ENCODE data around the gene KIF17.

Gene KIF17

DNA sequence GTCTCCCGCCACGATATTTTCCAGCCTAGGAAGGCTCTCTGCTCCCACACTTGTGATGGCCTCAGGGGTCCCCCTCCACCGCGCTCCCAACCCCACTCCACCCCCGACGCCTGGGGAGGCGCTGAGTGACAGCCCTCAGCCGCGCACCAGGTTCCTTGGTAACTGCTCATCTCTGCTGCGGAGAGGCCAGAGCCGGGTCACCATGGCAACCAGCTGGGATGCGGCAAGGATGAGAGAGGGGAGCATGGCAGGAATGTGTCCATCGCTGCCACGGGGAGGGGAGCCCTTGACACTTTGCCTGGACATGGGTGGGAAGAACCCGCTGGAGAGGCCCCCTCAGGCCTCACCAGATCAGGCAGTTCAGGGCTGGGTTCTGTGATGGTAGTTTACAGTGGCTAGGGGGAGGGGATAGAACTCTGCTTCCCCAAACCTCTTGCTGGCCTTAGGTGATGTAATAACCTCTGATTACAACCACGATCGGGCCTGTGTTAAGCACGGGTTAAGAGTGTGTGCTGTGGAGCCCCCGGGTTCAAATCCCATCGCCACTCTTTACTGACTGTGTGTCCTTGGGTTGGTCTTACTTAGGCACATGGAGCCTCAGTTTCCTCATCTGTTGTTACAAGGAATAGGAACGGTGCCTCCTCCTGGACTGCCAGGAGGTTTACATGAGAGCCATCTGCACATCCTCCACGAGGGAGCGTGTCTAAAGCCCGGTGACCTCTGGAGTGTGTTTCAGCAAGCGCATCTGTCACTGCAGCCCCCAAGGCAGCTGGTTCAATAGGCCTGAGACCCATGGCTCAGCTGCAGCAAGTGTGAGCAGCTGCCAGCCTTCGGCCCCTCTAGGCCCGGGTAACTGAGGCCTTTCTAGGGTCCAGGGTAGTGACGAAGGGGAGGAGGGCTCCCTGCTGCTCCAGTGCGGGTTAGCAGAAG, 6.3 kb downstream of the KIF17 start:
- DNase-seq (ENCODE audit: low spot score), result no peak
- in situ Hi-C loops (cut with MboI; ENCODE audit: low sequenced_read_pairs, unreplicated experiment), result no loop called here

DNA sequence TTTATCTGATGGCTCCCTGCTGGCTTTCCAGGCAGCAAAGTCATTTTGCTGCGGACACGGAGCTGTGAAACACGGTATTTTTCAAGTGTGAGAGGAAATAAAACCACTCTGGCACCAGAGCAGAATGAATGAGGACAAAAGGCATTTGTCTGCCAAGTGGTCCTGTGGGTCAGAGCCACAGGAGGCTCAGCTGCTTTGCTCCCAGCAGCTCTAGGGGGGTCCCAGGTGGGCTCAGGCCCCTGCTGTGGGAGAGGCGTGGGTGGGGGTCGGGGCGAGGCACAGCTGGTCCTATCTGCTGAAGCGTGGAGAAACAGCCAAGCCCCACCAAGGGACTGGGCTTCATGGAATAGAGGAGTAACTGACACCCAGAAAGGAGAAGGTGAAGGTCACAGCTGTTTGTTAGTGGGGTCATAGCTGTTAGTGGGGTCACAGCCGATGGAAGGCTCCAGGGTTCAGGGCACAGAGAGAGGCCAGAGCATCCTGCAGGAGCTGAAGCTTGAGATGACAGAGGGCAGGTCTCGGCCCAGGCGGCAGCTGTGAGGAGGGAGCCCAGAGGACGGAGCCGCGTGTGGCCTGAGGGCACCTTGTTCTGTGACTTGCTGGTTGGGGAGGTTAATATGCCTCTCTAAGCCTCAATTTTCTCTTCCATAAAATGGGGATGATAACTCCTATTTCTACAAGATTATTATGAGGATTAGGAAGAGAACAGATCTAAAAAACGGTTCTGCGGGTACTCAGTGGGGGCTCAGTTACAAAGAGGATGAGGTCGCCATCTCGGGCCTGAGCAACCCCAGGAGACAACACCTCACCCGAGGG, 7.1 kb downstream of the KIF17 start:
- DNase-seq (ENCODE audit: low spot score), result no peak
- in situ Hi-C loops (cut with MboI; ENCODE audit: low sequenced_read_pairs, unreplicated experiment), result no loop called here
- TF ChIP-seq, protein P1, sequence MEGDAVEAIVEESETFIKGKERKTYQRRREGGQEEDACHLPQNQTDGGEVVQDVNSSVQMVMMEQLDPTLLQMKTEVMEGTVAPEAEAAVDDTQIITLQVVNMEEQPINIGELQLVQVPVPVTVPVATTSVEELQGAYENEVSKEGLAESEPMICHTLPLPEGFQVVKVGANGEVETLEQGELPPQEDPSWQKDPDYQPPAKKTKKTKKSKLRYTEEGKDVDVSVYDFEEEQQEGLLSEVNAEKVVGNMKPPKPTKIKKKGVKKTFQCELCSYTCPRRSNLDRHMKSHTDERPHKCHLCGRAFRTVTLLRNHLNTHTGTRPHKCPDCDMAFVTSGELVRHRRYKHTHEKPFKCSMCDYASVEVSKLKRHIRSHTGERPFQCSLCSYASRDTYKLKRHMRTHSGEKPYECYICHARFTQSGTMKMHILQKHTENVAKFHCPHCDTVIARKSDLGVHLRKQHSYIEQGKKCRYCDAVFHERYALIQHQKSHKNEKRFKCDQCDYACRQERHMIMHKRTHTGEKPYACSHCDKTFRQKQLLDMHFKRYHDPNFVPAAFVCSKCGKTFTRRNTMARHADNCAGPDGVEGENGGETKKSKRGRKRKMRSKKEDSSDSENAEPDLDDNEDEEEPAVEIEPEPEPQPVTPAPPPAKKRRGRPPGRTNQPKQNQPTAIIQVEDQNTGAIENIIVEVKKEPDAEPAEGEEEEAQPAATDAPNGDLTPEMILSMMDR (IDR thresholded peaks at IDR 0.05; ENCODE audit: borderline replicate concordance, control extremely low read depth, extremely low read depth, insufficient read depth, missing control alignments), result no peak

More for the DNA sequence above, 6.3 kb downstream of the KIF17 start:
- TF ChIP-seq, protein P1 (IDR thresholded peaks at IDR 0.05; ENCODE audit: borderline replicate concordance, control extremely low read depth, extremely low read depth, insufficient read depth, missing control alignments), result no peak

DNA sequence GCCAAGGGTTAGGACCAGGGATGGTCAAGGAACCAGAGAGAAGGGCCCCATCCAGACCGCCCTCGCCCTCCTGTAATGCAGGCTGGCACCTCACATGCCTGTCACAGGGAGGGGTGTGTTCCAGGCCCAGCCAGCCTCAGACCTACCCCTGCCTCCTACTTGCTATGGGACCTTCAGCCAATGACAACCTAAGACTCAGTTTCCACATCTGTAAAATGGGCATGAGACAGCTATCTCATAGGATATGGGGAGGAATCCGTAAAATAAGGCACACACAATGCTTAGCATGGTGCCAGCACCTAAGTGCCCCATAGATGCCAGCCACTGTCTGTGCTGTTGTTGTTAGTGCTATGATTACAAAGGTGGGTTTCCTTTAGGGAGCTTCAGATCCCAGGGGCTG, 7.9 kb downstream of the KIF17 start:
- in situ Hi-C loops (cut with MboI; ENCODE audit: low sequenced_read_pairs, unreplicated experiment), result no loop called here
- TF ChIP-seq, protein P1 (IDR thresholded peaks at IDR 0.05; ENCODE audit: borderline replicate concordance, control extremely low read depth, extremely low read depth, insufficient read depth, missing control alignments), result no peak
- DNase-seq (ENCODE audit: low spot score), result no peak

DNA sequence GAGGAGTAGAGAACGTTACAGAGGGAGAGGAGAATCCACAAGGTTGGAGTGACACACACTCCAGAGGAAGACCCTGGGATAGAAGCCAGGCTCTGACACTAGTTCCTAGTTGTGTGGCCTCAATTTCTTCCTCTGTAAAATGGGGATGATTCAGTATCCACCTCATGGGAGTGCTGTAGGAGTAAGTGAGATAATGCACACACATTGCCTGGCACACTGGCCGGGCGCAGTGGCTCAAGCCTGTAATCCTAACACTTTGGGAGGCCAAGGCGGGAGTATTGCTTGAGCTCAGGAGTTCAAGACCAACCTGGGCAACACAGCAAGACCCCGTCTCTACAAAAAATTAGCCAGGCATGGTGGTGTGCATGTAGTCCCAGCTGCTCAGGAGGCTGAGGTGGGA, 8.9 kb downstream of the KIF17 start:
- TF ChIP-seq, protein P1 (IDR thresholded peaks at IDR 0.05; ENCODE audit: borderline replicate concordance, control extremely low read depth, extremely low read depth, insufficient read depth, missing control alignments), result no peak

DNA sequence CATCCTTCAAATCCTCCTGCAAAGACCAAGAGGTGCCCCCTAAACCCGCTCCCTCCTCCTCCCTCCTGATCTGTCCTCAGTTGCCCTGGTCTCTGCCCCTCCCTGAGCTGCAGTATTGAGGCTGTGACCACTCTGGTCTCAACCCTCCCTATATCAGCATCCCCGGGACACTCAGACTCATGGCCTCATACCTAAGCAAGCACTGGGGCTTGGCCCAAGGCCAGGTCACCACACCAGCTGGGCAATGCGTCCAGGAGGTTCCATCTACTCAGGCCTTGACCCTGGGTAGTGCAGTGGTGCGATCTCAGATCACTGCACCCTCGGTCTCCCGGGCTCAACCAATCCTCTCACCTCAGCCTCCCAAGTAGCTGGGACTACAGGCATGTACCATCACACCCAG, 9.8 kb downstream of the KIF17 start:
- no peak for DNase-seq (ENCODE audit: low spot score)
- in situ Hi-C loops (cut with MboI; ENCODE audit: low sequenced_read_pairs, unreplicated experiment), result no loop called here
- TF ChIP-seq, protein P1 (IDR thresholded peaks at IDR 0.05; ENCODE audit: borderline replicate concordance, control extremely low read depth, extremely low read depth, insufficient read depth, missing control alignments), result no peak

More for the DNA sequence above, 8.9 kb downstream of the KIF17 start:
- in situ Hi-C loops (cut with MboI; ENCODE audit: low sequenced_read_pairs, unreplicated experiment), result no loop called here
- no peak for DNase-seq (ENCODE audit: low spot score)

DNA sequence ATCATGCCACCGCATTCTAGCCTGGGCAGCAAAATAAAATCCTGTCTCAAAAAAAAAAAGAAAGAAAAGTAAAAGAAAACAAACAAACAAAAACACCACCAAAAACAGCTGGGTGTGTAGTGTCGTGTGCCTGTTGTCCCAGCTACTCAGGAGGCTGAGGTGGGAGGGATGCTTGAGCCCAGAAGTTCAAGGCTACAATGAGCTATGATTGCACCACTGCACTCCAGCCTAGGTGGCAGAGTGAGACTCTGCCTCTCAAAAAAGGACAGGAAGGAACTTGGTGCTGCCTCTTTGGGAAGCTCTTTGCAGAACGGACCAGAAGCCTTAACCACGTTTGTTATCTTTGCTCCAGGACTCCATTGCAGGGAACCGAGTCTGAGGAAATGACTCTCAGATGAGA, 11.0 kb downstream of the KIF17 start:
- in situ Hi-C loops (cut with MboI; ENCODE audit: low sequenced_read_pairs, unreplicated experiment), result no loop called here
- TF ChIP-seq, protein P1 (IDR thresholded peaks at IDR 0.05; ENCODE audit: borderline replicate concordance, control extremely low read depth, extremely low read depth, insufficient read depth, missing control alignments), result no peak
- no peak for DNase-seq (ENCODE audit: low spot score)

All from GM13976 (cell line).